ENCODE measurements around the gene BANP.
A peak's percentile ranks its signal among the peaks of the same experiment; 100 is the strongest.
"Not testable (repeated sequence)": the region's sequence is repeated elsewhere in the genome, so short reads cannot be mapped to it uniquely, and the experiment has no call there.

BANP gene

DNA sequence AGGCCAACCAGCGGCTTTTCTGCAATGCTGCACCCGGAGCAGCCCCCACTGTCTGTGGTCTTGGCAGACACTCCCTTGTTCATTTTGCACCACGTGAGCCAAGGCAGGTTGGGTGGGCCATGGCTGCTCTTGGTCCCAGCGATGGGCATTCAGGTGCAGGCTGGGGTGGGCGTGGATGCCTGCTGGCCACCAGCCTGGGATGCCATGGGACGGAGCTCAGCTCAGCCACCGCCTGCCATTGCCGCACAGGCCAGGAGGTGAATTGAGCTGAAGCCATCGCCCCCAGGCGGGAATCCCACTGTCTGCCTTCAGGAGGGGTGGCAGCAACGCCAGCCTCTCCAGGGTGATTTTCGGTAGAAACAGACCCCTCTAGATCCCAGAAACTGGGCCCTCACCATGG lies 155.3 kb downstream of the BANP start:
- not testable (repeated sequence) for DNase-seq

DNA sequence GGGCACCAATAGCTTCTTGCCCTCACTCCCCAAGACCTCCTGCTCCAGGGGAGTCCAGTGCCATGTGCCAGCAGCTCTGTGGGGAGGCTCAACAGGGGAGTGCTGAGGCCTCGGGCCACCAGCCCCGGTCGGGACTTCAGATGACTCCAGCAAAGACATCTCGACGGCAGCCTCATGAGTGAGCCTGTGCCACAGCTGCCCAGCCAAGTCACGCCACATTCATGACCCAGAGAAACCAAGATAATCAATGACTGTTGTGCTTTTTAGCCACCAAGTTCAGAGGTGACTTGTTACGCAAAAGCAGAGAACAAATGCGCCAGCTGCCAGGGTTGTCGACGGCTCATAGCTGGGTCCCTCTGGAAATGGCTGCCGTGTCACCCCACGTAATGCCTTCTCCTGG lies 157.5 kb downstream of the BANP start:
- no peak for DNase-seq

DNA sequence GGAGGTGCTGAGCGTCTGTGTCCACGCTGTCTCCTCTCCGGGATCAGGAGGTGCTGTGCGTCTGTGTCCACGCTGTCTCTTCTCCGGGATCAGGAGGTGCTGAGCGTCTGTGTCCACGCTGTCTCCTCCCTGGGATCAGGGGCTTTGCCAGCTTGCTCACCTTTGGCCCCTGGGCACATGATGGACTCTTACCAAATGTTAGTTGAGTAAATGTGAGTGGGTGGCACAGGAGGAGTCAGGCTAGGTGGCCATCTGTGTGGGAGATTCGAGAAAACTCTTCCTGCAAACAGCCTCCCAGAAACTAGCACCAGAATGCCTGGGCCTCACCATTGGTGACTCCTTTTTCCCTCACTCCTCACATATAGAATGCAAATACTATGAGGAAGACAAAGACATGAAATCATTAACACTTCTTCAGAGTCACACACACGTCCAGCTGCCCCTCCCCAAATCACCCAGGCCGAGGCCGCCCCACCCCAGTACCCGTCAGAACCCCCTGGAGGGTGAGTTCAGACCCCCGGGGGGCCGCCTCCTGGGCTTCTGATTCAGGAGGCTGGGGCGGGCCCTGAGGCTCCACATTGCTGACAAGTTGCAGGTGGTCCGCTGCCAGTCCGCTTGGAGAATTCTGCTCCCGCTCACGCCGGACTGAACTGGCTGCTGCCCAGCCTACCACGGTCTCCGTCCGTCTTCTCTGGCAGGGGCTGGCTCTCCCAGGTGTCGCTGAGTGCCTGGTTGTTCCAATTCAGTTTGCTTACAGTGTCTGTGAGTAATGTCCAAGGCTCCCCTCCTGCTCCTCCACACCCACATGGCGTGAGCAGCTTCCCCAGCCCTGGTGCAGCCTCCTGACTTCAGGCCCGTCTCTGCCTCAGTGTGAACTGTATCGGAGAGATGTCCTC lies 158.7 kb downstream of the BANP start:
- DNase-seq: not testable (repeated sequence)

DNA sequence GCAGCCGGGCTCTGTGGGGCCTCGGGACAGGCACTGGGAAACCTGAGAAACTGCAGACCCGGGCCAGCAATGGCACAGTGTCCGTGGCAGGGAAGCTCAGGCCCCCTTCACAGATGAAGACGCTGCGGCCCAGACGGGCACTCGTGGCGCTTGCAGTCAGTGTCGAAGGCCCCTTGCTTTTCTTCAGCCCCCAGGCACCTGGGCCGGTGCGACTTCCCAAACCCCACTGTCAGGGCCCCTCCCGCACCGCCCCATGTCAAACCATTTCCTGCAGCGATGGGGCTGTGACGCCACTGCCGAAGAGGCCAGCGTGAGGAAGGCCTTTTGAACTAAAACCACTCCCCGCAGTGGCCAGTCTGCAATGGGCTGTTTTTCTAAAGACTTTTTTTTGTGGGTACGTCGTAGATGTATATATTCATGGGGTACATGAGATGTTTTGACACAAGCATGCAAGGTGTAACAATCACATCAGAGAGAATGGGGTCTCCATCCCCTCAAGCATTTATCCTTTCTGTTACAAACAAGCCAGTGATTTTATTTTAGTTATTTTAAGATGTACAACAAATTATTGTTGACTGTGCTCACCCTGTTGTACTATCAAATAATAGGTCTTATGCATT lies 159.8 kb downstream of the BANP start:
- not testable (repeated sequence) for DNase-seq

DNA sequence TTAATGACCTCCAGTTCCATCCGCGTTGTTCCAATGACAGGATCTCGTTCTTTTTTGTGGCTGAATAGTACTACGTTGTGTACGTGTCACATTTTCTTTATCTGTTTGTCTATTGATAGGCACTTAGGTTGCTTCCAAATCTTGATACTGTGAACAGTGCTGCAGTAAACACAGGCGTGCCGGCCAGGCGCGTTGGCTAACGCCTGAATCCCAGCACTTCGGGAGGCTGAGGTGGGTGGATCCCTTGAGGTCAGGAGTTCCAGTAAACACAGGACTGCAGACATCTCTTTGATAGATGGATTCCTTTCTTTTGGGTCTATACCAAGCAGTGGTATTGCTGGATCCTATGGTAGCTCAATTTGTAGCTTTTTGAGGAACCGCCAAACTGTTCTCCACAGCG lies 160.7 kb downstream of the BANP start:
- DNase-seq: not testable (repeated sequence)

DNA sequence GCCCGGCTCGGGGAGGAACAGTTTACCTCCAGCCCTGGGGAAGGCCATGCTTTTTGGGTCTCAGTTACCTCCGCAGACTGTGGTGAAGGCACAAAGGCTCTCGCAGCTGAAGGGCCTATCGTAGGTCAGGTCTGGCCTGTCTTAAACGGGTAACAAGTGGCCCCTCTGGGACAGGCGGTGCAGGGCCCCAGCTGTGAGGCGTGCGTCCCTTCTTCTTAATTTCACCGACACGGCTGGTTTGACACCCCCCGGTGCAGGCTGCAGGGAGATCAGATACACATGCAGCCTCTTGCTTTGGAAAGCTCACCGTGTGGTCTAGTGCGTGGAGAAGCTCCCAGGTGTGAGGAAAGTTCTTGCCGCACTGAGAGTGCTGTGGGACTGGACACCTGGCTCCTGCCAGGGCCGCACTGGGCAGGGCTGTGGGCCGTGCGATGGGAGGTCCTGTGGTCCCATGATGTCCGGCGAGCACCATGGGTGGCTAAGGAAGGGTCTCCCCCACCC lies 162.4 kb downstream of the BANP start:
- no peak for DNase-seq

DNA sequence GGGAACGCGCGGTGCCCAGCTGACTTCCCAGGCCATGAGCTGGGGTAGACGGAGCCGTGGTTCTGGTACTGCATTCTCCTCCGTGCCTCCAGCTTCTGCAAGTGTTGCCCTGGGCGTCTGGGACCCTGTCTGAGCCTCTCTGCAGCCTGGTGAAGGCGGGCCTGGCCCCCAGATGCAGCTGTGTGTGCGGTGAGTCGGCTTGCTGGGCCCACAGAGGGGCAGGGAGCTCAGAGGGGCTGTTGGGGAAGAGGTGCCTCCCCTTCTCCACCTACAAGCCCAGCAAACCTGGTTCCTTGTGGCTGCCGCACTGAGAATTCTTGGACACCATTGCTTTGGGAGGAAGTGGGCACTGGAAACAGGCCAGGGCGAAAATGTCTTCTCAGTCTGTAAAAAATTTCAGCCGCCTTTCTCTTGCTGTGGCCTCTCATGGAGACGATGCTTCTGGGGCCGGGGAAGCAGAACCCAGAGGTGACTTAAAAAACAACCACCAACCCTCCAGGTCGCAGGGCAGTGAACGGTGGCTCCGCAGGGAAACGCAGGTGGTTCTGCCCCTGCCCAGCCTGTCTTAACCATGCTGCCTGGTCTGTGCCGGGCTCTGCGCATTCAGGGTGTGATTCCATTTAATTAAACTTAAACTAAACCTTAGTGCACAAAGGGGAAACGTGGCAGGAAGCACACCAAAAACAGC lies 163.5 kb downstream of the BANP start:
- DNase-seq: not testable (repeated sequence)

DNA sequence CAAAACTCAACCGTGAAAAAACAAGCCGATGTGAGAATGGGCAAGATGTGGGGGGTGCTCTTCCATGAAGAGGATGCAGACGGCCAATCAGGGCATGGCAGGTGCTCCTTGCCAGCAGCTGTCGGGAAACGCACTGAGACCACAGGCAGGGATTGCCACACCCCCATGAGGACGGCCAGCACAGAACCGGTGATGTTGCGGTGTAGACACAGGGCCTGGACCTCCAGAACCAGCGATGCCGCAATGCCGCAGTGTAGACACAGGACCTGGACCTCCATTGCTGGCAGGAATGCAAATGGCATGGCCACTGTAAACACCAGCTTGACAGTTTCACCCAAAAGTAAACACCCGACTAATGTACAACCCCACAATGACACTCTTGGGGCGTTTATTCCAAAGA lies 164.9 kb downstream of the BANP start:
- no peak for DNase-seq

DNA sequence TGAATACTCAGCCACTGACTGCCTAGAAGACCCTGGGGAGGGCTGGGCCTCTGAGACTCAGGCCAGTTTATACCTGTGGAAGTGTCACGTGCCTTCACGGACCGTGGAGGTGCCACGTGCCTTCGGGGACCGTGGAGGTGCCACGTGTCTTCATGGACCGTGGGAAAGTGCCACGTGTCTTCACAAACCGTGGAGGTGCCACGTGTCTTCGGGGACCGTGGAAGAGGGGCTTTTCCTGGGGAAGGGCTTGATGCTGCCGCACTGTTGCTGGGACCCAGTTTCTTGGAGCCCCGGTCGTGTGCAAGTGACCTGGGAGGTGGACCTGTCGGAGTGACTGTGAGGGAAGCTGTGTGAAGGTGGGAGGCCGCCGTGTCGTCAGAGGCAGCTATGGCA lies 166.2 kb downstream of the BANP start:
- no peak for DNase-seq

DNA sequence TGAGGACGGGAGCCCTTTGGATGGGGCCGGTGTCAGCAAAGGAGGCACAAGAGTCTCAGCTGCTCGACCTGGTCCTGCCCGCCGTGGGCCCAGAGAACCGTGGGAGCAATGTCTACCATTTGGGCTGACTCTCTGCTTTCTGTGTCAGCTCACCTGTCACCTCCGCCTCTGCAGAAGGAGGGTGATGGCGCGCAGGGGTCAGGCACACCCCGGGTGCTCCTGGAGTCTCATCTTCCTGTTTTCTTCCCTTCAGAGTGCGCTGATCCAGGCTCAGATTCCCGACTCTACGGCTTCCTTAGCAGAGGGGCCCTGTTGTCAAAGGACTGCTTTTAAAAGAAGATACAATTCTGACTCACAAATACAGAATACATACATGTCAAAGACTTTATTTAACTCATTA lies 167.1 kb downstream of the BANP start:
- no peak for DNase-seq

DNA sequence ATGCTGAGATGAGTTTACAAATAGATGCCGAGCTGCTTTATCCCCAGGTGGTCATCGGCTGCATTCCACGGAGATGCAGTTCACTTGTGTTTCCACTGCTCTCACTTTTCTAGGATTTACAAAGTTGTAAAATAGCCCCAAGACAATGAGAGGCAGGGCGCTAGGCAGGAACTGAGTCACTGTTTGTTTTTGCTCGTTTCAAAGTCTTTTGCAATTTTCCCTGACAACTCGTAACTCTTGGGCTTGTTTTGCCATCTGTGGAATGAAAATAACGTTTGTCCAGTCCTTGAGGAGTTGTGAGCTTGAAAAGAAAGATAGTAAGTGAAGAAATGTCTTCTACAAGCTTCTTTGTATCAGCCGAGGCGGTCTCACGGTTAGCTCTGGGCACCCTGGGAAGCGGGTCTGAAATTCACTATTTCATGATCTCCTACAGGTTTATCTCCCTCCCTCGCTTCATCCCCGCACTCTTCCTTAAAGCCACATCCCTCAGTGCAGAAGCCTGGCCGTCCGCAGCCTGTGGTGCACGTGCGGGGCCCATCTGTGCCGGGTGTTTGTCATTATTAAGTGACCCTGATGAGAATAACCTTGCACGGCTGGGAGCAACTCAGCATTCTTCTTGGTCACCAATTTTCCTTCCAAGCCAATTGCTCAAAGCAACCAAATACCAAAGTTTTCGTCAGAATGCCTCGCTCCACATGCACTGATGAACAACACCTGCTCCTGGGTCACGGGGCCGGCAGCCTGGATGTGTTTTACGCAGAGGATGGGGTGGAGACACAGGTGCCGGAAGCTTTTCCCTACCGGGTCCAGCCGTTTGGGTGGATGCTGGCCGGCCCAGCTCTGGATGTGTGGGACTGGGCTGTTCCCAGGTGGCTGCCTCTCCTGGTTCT lies 167.9 kb downstream of the BANP start:
- peak; percentile 44 for DNase-seq

DNA sequence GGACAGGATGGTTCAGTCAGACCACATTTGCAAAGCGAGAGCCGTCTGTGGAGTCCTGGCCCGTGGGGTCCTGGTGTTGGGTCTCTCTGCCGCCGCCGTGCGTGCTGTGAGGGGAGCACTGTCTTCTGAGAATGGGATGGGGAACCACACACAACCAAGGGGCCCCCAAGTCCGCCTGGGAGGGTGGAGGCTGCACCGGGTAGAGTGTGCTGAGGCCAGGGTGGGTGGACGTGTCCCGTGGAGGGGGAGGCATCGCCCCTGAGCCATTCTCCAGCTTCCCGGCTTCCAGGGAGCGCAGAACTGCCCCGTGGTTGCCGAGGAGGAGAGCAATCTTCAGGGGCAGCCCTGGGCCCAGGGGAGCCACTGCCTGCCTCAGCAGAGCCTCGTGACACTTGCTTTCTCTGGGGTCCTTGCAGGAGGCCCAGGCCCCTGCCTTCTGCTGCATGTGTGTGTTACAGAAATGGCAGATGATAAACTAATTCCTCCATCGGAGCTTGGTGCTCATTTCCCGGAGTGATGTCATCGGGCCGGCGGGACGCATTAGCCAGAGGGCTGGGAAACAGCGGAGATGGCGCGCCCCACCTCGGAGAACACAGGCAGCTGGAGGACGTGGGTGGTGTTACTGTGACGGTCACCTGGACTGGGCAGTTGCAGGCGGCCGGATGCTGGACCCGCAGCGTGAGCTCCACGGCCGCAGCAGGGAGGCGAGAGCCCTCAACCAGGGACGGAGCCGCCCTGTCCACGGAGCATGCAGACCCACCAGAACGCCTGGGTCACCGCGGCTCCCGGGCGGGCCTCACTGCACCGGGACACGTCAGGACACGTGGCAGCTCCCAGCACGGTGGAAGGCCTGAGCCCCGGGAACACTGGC lies 168.9 kb downstream of the BANP start:
- not testable (repeated sequence) for DNase-seq

DNA sequence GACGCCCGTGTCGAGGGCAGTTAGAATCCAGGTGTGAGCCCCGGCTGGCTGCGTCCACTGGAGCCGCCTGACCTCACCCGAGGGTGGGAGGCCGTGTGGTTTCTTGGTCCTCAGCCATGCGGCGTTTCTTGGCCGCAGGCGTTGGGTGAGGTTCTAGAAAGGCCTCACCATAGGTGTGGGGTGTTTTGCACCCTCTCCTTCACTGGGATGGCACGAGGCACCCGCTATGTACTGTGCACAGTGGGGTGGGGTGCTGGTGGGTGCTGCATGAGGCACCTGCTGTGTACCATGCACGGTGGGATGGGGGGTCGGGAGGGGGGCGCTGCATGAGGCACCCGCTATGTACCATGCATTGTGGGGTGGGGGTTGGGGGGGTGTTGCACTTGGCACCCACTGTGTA lies 169.6 kb downstream of the BANP start:
- no peak for DNase-seq

DNA sequence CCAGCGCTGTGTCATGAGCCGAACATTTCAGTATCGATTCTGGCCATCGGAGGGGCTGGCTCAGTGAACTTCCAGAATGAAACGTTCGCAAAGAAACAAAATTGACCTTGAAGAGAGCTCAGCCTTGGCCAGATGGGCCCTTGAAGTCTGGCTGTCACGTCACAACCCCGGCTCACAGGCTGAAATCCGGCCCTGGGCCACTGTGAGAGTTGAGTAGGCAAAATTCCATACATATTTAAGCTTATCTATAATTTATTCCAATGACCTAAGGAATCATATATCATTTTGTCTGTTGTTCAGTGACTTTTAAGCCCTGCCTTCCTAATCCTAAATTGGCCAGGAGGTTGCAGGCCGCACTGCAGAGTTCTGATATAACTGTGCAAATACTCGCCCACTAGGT lies 170.2 kb downstream of the BANP start:
- DNase-seq: not testable (repeated sequence)

DNA sequence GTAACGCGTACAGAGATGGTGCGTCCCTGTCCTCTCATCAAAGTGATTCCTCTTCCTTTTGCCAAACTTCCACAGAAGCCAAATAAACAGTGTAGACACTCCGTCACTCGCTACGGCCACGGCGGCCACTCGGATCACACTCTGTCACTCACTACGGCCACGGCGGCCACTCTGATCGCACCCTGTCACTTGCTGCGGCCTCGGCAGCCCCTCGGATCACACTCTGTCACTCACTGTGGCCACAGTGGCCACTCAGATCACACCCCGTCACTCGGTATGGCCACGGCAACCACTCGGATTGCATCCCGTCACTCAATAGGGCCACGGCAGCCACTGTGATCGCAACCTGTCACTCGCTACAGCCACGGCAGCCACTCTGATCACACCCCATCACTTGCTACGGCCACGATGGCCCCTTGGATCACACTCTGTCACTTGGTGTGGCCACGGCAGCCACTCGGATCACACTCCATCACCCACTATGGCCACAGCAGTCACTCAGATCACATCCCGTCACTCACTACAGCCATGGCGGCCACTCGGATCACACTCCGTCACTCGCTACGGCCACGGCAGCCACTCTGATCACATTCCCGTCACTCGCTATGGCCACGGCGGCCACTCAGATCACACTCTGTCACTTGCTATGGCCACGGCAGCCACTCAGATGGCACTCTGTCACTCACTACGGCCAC lies 170.8 kb downstream of the BANP start:
- no peak for DNase-seq

Data from T1000 (cell line).